BE2C (cell line): ENCODE results near the gene ALPL.

ENCODE experiments used
- DNase-seq: peaks from one replicate; pipeline ENCODE4 v3.0.0-alpha.2; 2020
- H3K27me3 ChIP-seq: fragments of 250-450 bp; sonication (Bioruptor Pico); 2 replicates; pipeline ENCODE4 v1.5.1; 2020; ENCODE audit warnings: mild to moderate bottlenecking
- H3K36me3 ChIP-seq: fragments of 250-450 bp; sonication (Bioruptor Pico); 2 replicates; pipeline ENCODE4 v1.5.1; 2020; ENCODE audit warnings: mild to moderate bottlenecking
- H3K4me1 ChIP-seq: fragments of 250-450 bp; sonication (Bioruptor Pico); 2 replicates; pipeline ENCODE4 v1.5.1; 2020
- H3K4me3 ChIP-seq: 2 replicates; pipeline ENCODE4 v1.5.1; 2011; ENCODE audit warnings: low read depth, low read length
- H3K9me3 ChIP-seq: fragments of 250-450 bp; sonication (Bioruptor Pico); 2 replicates; pipeline ENCODE4 v1.5.1; 2020
- TF ChIP-seq, protein P1 (sequence below): IDR thresholded peaks from 2 replicates; pipeline ENCODE4 v1.5.1; 2012; ENCODE audit warnings: mild to moderate bottlenecking, low read depth, low read length

Gene ALPL

DNA sequence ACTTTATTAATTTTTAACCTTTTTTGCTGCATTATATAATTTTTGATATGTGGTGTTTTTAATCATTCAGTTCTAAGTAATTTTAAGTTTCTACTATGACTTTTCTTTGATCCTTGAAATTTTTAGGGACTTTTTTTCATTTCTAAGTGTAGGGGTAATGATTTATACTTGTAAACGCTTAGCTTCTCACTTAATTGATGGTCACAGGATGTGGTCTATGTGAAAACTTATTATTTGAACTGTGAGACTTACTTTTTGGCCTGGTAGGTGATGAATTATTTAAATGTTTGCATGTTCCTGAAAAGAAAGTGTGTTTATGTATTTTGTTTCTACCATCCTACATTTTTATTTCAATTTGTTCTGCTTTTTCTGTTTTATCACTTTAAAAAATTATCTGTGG is 17.2 kb downstream of the ALPL start:
- no peaks in the 10 kb centered on the region for H3K36me3 ChIP-seq
- H3K4me3 ChIP-seq, result no peak overlapping the region
- no peak for DNase-seq
- TF ChIP-seq, protein P1, sequence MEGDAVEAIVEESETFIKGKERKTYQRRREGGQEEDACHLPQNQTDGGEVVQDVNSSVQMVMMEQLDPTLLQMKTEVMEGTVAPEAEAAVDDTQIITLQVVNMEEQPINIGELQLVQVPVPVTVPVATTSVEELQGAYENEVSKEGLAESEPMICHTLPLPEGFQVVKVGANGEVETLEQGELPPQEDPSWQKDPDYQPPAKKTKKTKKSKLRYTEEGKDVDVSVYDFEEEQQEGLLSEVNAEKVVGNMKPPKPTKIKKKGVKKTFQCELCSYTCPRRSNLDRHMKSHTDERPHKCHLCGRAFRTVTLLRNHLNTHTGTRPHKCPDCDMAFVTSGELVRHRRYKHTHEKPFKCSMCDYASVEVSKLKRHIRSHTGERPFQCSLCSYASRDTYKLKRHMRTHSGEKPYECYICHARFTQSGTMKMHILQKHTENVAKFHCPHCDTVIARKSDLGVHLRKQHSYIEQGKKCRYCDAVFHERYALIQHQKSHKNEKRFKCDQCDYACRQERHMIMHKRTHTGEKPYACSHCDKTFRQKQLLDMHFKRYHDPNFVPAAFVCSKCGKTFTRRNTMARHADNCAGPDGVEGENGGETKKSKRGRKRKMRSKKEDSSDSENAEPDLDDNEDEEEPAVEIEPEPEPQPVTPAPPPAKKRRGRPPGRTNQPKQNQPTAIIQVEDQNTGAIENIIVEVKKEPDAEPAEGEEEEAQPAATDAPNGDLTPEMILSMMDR, result no peak
- no peaks in the 10 kb centered on the region for H3K27me3 ChIP-seq
- no peaks in the 10 kb centered on the region for H3K4me1 ChIP-seq
- no peaks in the 10 kb centered on the region for H3K9me3 ChIP-seq

DNA sequence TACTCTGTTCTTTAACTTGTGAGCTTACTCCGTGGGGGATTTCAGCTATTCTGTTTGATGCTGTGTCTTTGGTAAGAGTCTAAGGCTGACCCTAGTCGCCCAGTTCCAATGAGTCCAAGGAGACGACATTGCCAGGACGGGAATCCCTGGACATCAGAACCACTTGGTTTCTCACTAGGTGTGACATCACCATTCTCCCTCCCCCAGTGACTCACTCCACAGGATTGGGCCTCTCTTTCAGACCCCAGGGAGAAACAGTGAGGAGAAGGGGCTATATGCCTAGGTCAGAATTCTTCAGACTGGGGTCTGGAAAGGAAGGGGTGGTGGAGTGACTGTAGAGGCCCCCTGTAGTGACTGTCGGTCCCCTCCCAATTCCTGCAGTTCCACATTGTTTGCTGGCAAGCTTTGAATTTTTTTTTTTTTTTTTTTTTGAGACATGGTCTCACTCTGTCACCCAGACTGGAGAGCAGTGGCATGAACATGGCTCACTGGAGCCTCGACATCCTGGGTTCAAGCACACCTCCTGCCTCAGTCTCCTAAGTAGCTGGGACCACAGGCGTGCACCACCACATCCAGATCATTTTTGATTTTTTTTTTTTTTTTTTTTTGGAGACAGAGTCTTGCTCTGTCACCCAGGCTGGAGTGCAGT is 21.3 kb downstream of the ALPL start:
- TF ChIP-seq, protein P1, result no peak
- Histone ChIP-seq H3K4me1 (no peaks in the 10 kb centered on the region), H3K36me3 (no peaks in the 10 kb centered on the region), H3K27me3 (no peaks in the 10 kb centered on the region), H3K4me3 (no peak overlapping the region), H3K9me3 (no peaks in the 10 kb centered on the region)
- no peak for DNase-seq

DNA sequence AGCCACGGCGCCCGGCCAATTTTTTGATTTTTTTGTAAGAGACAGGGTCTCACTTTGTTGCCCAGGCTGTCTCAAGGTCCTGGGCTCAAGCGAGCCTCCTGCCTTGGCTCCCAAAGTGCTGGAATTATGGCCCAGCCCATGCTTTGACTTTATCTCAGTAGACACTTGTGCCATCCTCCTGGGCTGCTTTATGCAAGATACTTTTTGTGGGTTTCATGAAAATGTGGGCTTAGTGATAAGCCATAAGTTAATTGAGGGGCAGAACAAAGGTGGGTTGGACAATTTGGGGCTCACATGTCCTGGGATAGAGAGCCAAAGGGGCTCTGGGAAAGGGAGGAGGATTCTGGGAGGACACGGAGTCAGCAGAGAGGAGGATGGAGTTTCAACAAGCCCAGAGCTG is 22.0 kb downstream of the ALPL start:
- H3K36me3 ChIP-seq, result no peaks in the 10 kb centered on the region
- no peaks in the 10 kb centered on the region for H3K4me1 ChIP-seq
- TF ChIP-seq, protein P1, result no peak
- no peaks in the 10 kb centered on the region for H3K9me3 ChIP-seq
- H3K27me3 ChIP-seq, result no peaks in the 10 kb centered on the region
- no peak for DNase-seq
- H3K4me3 ChIP-seq, result no peak overlapping the region

DNA sequence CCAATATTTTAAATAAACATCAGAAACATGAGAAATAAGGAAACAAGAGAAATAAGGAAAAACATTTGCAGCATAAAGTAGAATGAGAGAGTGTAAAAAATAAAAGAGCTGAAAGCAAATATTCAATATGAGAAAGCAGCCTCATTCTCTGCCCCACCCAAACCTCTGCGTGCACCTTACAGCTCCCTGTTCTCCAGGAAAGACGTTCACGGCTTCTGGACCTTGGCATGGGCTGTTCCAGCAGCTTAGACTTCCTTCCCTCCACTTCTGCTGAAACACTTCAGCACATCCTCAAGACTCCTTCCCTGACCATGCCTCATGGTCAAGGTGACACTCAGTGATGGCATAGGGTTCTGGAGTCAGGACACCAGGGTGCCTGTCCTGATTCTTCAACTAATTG is 23.3 kb downstream of the ALPL start:
- no peaks in the 10 kb centered on the region for H3K4me1 ChIP-seq
- TF ChIP-seq, protein P1, result no peak
- H3K27me3 ChIP-seq, result no peaks in the 10 kb centered on the region
- no peaks in the 10 kb centered on the region for H3K9me3 ChIP-seq
- H3K36me3 ChIP-seq, result no peaks in the 10 kb centered on the region
- no peak for DNase-seq
- H3K4me3 ChIP-seq, result no peak overlapping the region

DNA sequence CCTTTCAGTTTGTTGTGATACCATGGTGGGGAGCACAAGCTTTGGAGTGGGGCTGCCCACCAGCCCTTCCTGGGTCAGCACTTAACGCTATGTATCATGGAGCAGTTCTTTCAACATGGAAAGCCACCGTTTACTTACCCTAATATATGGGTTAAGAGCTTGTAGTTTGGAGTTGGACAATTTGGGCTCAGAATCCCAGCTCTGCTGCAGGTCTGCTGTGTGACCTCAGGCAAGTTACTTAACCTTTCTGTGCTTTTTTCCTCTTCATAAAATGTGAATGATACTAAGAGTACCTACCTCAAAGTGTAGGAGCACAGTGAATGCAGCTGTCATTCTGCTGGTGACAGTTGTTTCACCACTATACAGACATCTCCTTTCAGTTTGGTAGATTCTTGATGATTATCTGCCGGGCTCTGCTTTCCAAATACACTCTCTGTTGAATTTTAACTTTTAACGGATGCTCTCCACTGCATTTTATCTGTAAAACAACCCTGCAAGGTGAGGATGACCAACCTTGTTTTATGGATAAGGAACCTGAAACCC is 23.8 kb downstream of the ALPL start:
- no peaks in the 10 kb centered on the region for H3K4me1 ChIP-seq
- H3K27me3 ChIP-seq, result no peaks in the 10 kb centered on the region
- H3K9me3 ChIP-seq, result no peaks in the 10 kb centered on the region
- no peak for DNase-seq
- H3K36me3 ChIP-seq, result no peaks in the 10 kb centered on the region
- H3K4me3 ChIP-seq, result no peak overlapping the region
- TF ChIP-seq, protein P1, result no peak

DNA sequence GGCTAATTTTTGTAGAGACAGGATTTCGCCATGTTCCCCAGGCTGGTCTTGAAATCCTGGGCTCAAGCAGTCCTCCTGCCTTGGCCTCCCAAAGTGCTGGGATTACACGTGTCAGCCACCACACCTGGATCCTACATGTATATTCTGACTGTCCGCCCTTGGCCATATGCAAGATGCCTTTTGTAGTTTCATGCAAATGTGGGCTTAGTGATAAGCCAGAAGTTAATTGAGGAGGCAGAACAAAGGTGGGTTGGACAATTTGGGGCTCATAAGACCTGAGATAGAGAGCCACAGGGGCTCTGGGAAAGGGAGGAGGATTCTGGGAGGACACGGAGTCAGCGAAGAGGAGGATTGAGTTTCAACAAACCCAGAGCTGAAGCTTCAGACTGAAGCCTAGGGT is 24.9 kb downstream of the ALPL start:
- Histone ChIP-seq H3K4me3 (no peak overlapping the region), H3K36me3 (no peaks in the 10 kb centered on the region), H3K27me3 (no peaks in the 10 kb centered on the region), H3K4me1 (no peaks in the 10 kb centered on the region), H3K9me3 (no peaks in the 10 kb centered on the region)
- TF ChIP-seq, protein P1, result no peak
- no peak for DNase-seq
